SK-N-SH treated with all-trans-retinoic acid at 6 μM for 48 hours (cell line): ENCODE results near the gene ZNF462.

Source experiments
- ATAC-seq: fragments of 200-7000 bp; cut with Tn5 transposase; 3 replicates; pipeline ENCODE4 v1.9.1; 2020; ENCODE audit warnings: mild to moderate bottlenecking, moderate library complexity
- ARNTL ChIP-seq: fragments of 450-650 bp; formaldehyde crosslinking; IDR thresholded peaks from 2 replicates; pipeline ENCODE4 v1.5.0; 2020; ENCODE audit warnings: low read depth, mild to moderate bottlenecking, moderate library complexity, borderline replicate concordance
- BACH2 ChIP-seq: fragments of 250-450 bp; sonication (Bioruptor Pico); IDR thresholded peaks from 2 replicates; pipeline ENCODE4 v1.9.0; 2021; ENCODE audit warnings: mild to moderate bottlenecking, borderline replicate concordance
- CSRNP3 ChIP-seq: fragments of 250-450 bp; sonication (Bioruptor Pico); IDR thresholded peaks from 2 replicates; pipeline ENCODE4 v1.5.1; 2021; ENCODE audit warnings: mild to moderate bottlenecking, moderate library complexity
- ESRRG ChIP-seq: fragments of 250-450 bp; sonication (Bioruptor Pico); IDR thresholded peaks from 2 replicates; pipeline ENCODE4 v1.6.1; 2021; ENCODE audit warnings: mild to moderate bottlenecking
- GLIS3 ChIP-seq: fragments of 250-450 bp; sonication (Bioruptor Pico); IDR thresholded peaks from 2 replicates; pipeline ENCODE4 v1.5.0; 2020; ENCODE audit warnings: mild to moderate bottlenecking, moderate library complexity
- ISL1 ChIP-seq: fragments of 250-450 bp; sonication (Bioruptor Pico); IDR thresholded peaks from 2 replicates; pipeline ENCODE4 v2.1.2; 2022; ENCODE audit warnings: mild to moderate bottlenecking, moderate library complexity
- OSR1 ChIP-seq: fragments of 250-450 bp; sonication (Bioruptor Pico); IDR thresholded peaks from 2 replicates; pipeline ENCODE4 v1.8.0; 2022; ENCODE audit warnings: moderate library complexity, mild to moderate bottlenecking, inconsistent platforms
- PATZ1 ChIP-seq: fragments of 250-450 bp; sonication (Bioruptor Pico); IDR thresholded peaks from 2 replicates; pipeline ENCODE4 v1.8.0; 2020; ENCODE audit warnings: mild to moderate bottlenecking, moderate library complexity, borderline replicate concordance
- POU6F1 ChIP-seq: fragments of 250-450 bp; sonication (Bioruptor Pico); IDR thresholded peaks from 2 replicates; pipeline ENCODE4 v1.8.0; 2021; ENCODE audit warnings: low read depth, mild to moderate bottlenecking, moderate library complexity, borderline replicate concordance
- RARB ChIP-seq: fragments of 250-450 bp; sonication (Bioruptor Pico); IDR thresholded peaks from 2 replicates; pipeline ENCODE4 v1.8.0; 2021; ENCODE audit warnings: mild to moderate bottlenecking, moderate library complexity
- SNAI2 ChIP-seq: fragments of 250-450 bp; sonication (Bioruptor Pico); IDR thresholded peaks from 2 replicates; pipeline ENCODE4 v1.5.0; 2020; ENCODE audit warnings: mild to moderate bottlenecking, moderate library complexity
- TCF4 ChIP-seq: fragments of 250-450 bp; sonication (Bioruptor Pico); IDR thresholded peaks from 2 replicates; pipeline ENCODE4 v1.8.0; 2021; ENCODE audit warnings: mild to moderate bottlenecking, moderate library complexity, borderline replicate concordance
- TOX ChIP-seq: fragments of 250-450 bp; sonication (Bioruptor Pico); IDR thresholded peaks from 2 replicates; pipeline ENCODE4 v1.8.0; 2021; ENCODE audit warnings: mild to moderate bottlenecking, moderate library complexity, borderline replicate concordance
- TSHZ2 ChIP-seq: fragments of 250-450 bp; sonication (Bioruptor Pico); IDR thresholded peaks from 2 replicates; pipeline ENCODE4 v1.5.0; 2020; ENCODE audit warnings: mild to moderate bottlenecking, moderate library complexity
- ZC3H10 ChIP-seq: fragments of 250-450 bp; sonication (Bioruptor Pico); IDR thresholded peaks from 2 replicates; pipeline ENCODE4 v1.5.1; 2021; ENCODE audit warnings: mild to moderate bottlenecking, moderate library complexity
- ZFP3 ChIP-seq: fragments of 250-450 bp; sonication (Bioruptor Pico); IDR thresholded peaks from 2 replicates; pipeline ENCODE4 v1.5.0; 2020; ENCODE audit warnings: mild to moderate bottlenecking, moderate library complexity
- ZFP30 ChIP-seq: fragments of 450-650 bp; formaldehyde crosslinking; IDR thresholded peaks from 2 replicates; pipeline ENCODE4 v1.5.0; 2022; ENCODE audit warnings: mild to moderate bottlenecking, moderate library complexity
- ZNF565 ChIP-seq: fragments of 450-650 bp; formaldehyde crosslinking; conservative IDR thresholded peaks from 2 replicates; pipeline ENCODE4 v1.5.0; 2020; ENCODE audit warnings: low read depth, mild to moderate bottlenecking, moderate library complexity
- ZNF70 ChIP-seq: fragments of 450-650 bp; formaldehyde crosslinking; IDR thresholded peaks from 2 replicates; pipeline ENCODE4 v1.5.0; 2020; ENCODE audit warnings: mild to moderate bottlenecking, moderate library complexity
- ZNF8 ChIP-seq: fragments of 450-650 bp; formaldehyde crosslinking; IDR thresholded peaks from 2 replicates; pipeline ENCODE4 v1.5.0; 2020; ENCODE audit warnings: mild to moderate bottlenecking, moderate library complexity

ZNF462 gene

GRCh38 chr9:106859957-106860720 is 2.8 kb upstream of the ZNF462 start:
- TF ChIP-seq TOX (no peak), ZNF565 (no peak), GLIS3 (CRISPR knock-in tag) (no peak), POU6F1 (CRISPR knock-in tag) (no peak), ZNF8 (CRISPR knock-in tag) (no peak), TCF4 (no peak), ZNF70 (CRISPR knock-in tag) (no peak), SNAI2 (CRISPR knock-in tag) (no peak; the same call in 1 of the 2 replicates), TSHZ2 (CRISPR knock-in tag) (no peak), BACH2 (CRISPR knock-in tag) (no peak), ISL1 (CRISPR knock-in tag) (no peak), ARNTL (CRISPR knock-in tag) (no peak)
- peak; percentile 3; the same call in 1 of the 3 replicates for ATAC-seq

- peak; percentile 7 for ATAC-seq
- TF ChIP-seq ARNTL (CRISPR knock-in tag), result no peak
- TF ChIP-seq RARB (CRISPR knock-in tag), result no peak
- peak; percentile 49; the same call in 1 of the 2 replicates for TF ChIP-seq PATZ1 (CRISPR knock-in tag)
- no peak for TF ChIP-seq ZFP30
- TF ChIP-seq CSRNP3 (CRISPR knock-in tag), result no peak
- TF ChIP-seq, all 23 proteins: peak for 1
Measured at GRCh38 chr9:106860721-106861639, 2.0 kb upstream of the ZNF462 start.

- no peak for ATAC-seq
- TF ChIP-seq GLIS3 (CRISPR knock-in tag), result no peak
- no peak for TF ChIP-seq ZNF565
- no peak for TF ChIP-seq OSR1 (CRISPR knock-in tag)
- TF ChIP-seq ESRRG (CRISPR knock-in tag), result no peak
- TF ChIP-seq POU6F1 (CRISPR knock-in tag), result no peak
- TF ChIP-seq BACH2 (CRISPR knock-in tag), result no peak
- no peak for TF ChIP-seq ZFP3 (CRISPR knock-in tag)
- no peak for TF ChIP-seq SNAI2 (CRISPR knock-in tag)
- no peak for TF ChIP-seq ZC3H10 (CRISPR knock-in tag)
- no peak for TF ChIP-seq RARB (CRISPR knock-in tag)
- no peak for TF ChIP-seq ISL1 (CRISPR knock-in tag)
Measured at GRCh38 chr9:106861640-106862109, 1.3 kb upstream of the ZNF462 start.
